H9 (cell line): Measurements from ENCODE around the gene KCNK13. TPM values are rescaled to one million over a fixed set of nuclear protein-coding genes. Genes with fewer than 3 reads are reported as not detected.

Experiments used
- DNase-seq: peaks from one replicate; pipeline ENCODE4 v3.0.0-alpha.2; 2017
- H2AFZ ChIP-seq: one replicate; pipeline ENCODE4 v1.6.1; 2013; ENCODE audit warnings: mild to moderate bottlenecking, low read length, control low read depth, moderate library complexity
- H2AK5ac ChIP-seq: 2 replicates; pipeline ENCODE4 v1.6.1; 2013; ENCODE audit warnings: low read length, control low read depth, mixed read lengths; ENCODE audit not compliant: insufficient read length
- H2BK120ac ChIP-seq: one replicate; pipeline ENCODE4 v1.6.1; 2013; ENCODE audit warnings: low read depth, mild to moderate bottlenecking, low read length, control low read depth, inconsistent platforms; ENCODE audit not compliant: poor library complexity, severe bottlenecking
- H2BK12ac ChIP-seq: 2 replicates; pipeline ENCODE4 v1.6.1; 2013; ENCODE audit warnings: low read length, control low read depth, mixed read lengths, low read depth; ENCODE audit not compliant: insufficient read length
- H2BK15ac ChIP-seq: 2 replicates; pipeline ENCODE4 v1.6.1; 2013; ENCODE audit warnings: low read depth, low read length, control low read depth
- H2BK20ac ChIP-seq: one replicate; pipeline ENCODE4 v1.6.1; 2013; ENCODE audit warnings: low read depth, mild to moderate bottlenecking, low read length, control low read depth, inconsistent platforms; ENCODE audit not compliant: poor library complexity, severe bottlenecking
- H2BK5ac ChIP-seq: 2 replicates; pipeline ENCODE4 v1.6.1; 2013; ENCODE audit warnings: low read length, control low read depth, mixed read lengths; ENCODE audit not compliant: insufficient read length
- H3K14ac ChIP-seq: 2 replicates; pipeline ENCODE4 v1.6.1; 2013; ENCODE audit warnings: low read length, control low read depth; ENCODE audit not compliant: insufficient read depth
- H3K18ac ChIP-seq: 2 replicates; pipeline ENCODE4 v1.6.1; 2013; ENCODE audit warnings: low read depth, mild to moderate bottlenecking, mixed read lengths, low read length, control low read depth; ENCODE audit not compliant: insufficient read length
- H3K23ac ChIP-seq: 2 replicates; pipeline ENCODE4 v1.6.1; 2013; ENCODE audit warnings: low read length, control low read depth, mixed read lengths, low read depth; ENCODE audit not compliant: insufficient read length
- H3K23me2 ChIP-seq: 2 replicates; pipeline ENCODE4 v1.6.1; 2013; ENCODE audit warnings: low read depth, mild to moderate bottlenecking, mixed read lengths, low read length, control low read depth; ENCODE audit not compliant: insufficient read length, poor library complexity, severe bottlenecking
- H3K27ac ChIP-seq: 2 replicates; pipeline ENCODE4 v1.5.1; 2013; ENCODE audit warnings: low read length, control low read depth, mixed read lengths, low read depth; ENCODE audit not compliant: insufficient read length
- H3K27me3 ChIP-seq: 2 replicates; pipeline ENCODE4 v1.6.1; 2013; ENCODE audit warnings: low read length, control low read depth, inconsistent platforms; ENCODE audit not compliant: insufficient read depth
- H3K4ac ChIP-seq: 2 replicates; pipeline ENCODE4 v1.6.1; 2013; ENCODE audit warnings: low read depth, mild to moderate bottlenecking, control low read depth, inconsistent platforms, low read length, moderate library complexity
- H3K4me1 ChIP-seq: 2 replicates; pipeline ENCODE4 v1.6.1; 2013; ENCODE audit warnings: low read length, control low read depth, inconsistent platforms; ENCODE audit not compliant: insufficient read depth
- H3K4me2 ChIP-seq: 2 replicates; pipeline ENCODE4 v1.6.1; 2013; ENCODE audit warnings: low read length, control low read depth, mixed read lengths; ENCODE audit not compliant: insufficient read length, insufficient read depth
- H3K56ac ChIP-seq: 2 replicates; pipeline ENCODE4 v1.6.1; 2013; ENCODE audit warnings: low read depth, mild to moderate bottlenecking, mixed read lengths, low read length, control low read depth; ENCODE audit not compliant: insufficient read length
- H3K79me1 ChIP-seq: 2 replicates; pipeline ENCODE4 v1.6.1; 2013; ENCODE audit warnings: low read depth, mild to moderate bottlenecking, moderate library complexity, low read length, control low read depth, inconsistent platforms; ENCODE audit not compliant: insufficient read depth, poor library complexity, severe bottlenecking
- H3K79me2 ChIP-seq: 2 replicates; pipeline ENCODE4 v1.6.1; 2013; ENCODE audit warnings: low read length, control low read depth, inconsistent platforms; ENCODE audit not compliant: insufficient read depth
- H3K9ac ChIP-seq: 2 replicates; pipeline ENCODE4 v1.6.1; 2013; ENCODE audit warnings: low read length, control low read depth, mixed read lengths; ENCODE audit not compliant: insufficient read length; ENCODE audit errors: extremely low read depth
- H3K9me3 ChIP-seq: one replicate; pipeline ENCODE4 v1.6.1; 2013; ENCODE audit warnings: low read depth, low read length, inconsistent platforms; ENCODE audit not compliant: control insufficient read depth
- H3T11ph ChIP-seq: one replicate; pipeline ENCODE4 v1.6.1; 2013; ENCODE audit warnings: mild to moderate bottlenecking, low read length, control low read depth, inconsistent platforms
- H4K20me1 ChIP-seq: one replicate; pipeline ENCODE4 v1.6.1; 2013; ENCODE audit not compliant: control insufficient read depth, insufficient read length, insufficient read depth
- H4K5ac ChIP-seq: 2 replicates; pipeline ENCODE4 v1.6.1; 2013; ENCODE audit warnings: low read depth, mild to moderate bottlenecking, mixed read lengths, low read length, control low read depth; ENCODE audit not compliant: insufficient read length
- H4K8ac ChIP-seq: replicated peaks from 2 replicates; pipeline ENCODE4 v1.6.1; 2013; ENCODE audit warnings: low read length, control low read depth, mixed read lengths, low read depth; ENCODE audit not compliant: insufficient read length
- H4K91ac ChIP-seq: 2 replicates; pipeline ENCODE4 v1.6.1; 2013; ENCODE audit warnings: low read depth, mild to moderate bottlenecking, moderate library complexity, mixed read lengths, low read length, control low read depth; ENCODE audit not compliant: insufficient read length
- H3K27ac Mint-ChIP-seq, 3 experiments: 2 replicates in 2 of 3; 3 replicates in 1 of 3; pipeline ENCODE4 v1.8.0; 2020 to 2021; ENCODE audit warnings: mixed read lengths in 3 of 3, mild to moderate bottlenecking in 1 of 3, moderate library complexity in 1 of 3
- H3K27me3 Mint-ChIP-seq: 2 replicates; pipeline ENCODE4 v1.8.0; 2021; ENCODE audit warnings: low read depth, mild to moderate bottlenecking, moderate library complexity, mixed read lengths
- H3K36me3 Mint-ChIP-seq, 3 experiments: 2 replicates in 2 of 3; 3 replicates in 1 of 3; pipeline ENCODE4 v1.8.0; 2020 to 2021; ENCODE audit warnings: low read depth in 3 of 3, mixed read lengths in 3 of 3; ENCODE audit not compliant: insufficient read depth in 1 of 3
- H3K4me1 Mint-ChIP-seq, 2 experiments: 2 replicates each; pipeline ENCODE4 v1.8.0; 2020; ENCODE audit warnings: mixed read lengths in 2 of 2
- H3K4me3 Mint-ChIP-seq, 2 experiments: 2 replicates in 1 of 2; 3 replicates in 1 of 2; pipeline ENCODE4 v1.8.0; 2020 to 2021; ENCODE audit warnings: mild to moderate bottlenecking in 2 of 2, mixed read lengths in 2 of 2, moderate library complexity in 1 of 2
- H3K9me3 Mint-ChIP-seq, 2 experiments: 2 replicates in 1 of 2; 3 replicates in 1 of 2; pipeline ENCODE4 v1.8.0; 2020; ENCODE audit warnings: mild to moderate bottlenecking in 2 of 2, mixed read lengths in 2 of 2, moderate library complexity in 1 of 2
- WGBS: extraction: QIAGEN DNeasy Blood & Tissue Kit; methylation state at CpG from one replicate; pipeline ENCODE4 v1.1.7; 2013; ENCODE audit warnings: missing lambda C conversion rate, low lambda C conversion rate, mixed read lengths; ENCODE audit not compliant: insufficient read length; ENCODE audit errors: extremely low coverage; 5-methylcytosine and 5-hydroxymethylcytosine counted together
- total RNA-seq: library from RNA; stranded (reverse); gene quantifications from 2 replicates; pipeline ENCODE4 v1.2.1, GENCODE V29; 2021
- TF ChIP-seq, protein P1 (sequence below): fragments of 200-600 bp; sonication (generic); conservative IDR thresholded peaks from 3 replicates; pipeline ENCODE4 v1.8.0; 2021; ENCODE audit warnings: antibody characterized with exemption, mild to moderate bottlenecking

Gene KCNK13
- total RNA-seq, 1 experiment from 2014 or later, result 0.39 TPM

DNA sequence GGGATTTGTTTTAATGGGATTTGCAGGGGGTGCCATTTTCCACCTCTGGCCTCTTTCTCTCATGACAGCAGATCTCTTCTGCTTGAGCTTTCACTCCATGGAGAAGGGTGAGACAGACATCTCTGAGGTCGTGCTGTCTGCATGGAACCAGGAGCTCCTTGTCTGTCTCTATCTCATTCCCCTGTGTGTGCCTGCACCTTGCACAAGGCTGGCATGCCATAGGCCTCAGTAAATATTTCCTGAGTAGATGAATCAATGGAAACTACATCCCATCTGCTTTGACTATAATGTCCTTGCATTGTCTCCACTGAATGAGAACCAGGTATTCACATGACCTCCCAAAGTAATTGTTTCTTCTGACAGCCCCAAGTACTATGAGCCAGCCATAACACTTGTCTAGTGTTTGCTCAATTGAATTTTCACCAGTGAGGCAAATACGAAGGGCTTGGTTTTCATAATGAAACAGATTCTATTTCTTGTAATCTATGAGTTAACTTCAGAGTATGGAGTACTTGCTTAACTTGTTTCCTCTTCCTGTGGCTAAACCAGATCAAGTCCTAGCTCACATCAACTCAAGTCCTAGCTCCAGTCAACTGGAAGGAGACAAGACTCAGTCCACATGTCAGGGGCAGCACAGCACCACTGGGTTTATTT is 32.3 kb downstream of the KCNK13 start:
- Histone ChIP-seq H2BK15ac (no peak overlapping the region), H3K4me2 (no peak overlapping the region), H2AK5ac (no peak overlapping the region), H3K27ac (no peak overlapping the region), H3K56ac (no peak overlapping the region), H2BK20ac (no peak overlapping the region), H3K9me3 (no peaks in the 10 kb centered on the region), H3K4me1 (no peaks in the 10 kb centered on the region; the same call in 1 of the 2 replicates), H3K18ac (no peak overlapping the region), H3K4ac (no peak overlapping the region), H3K14ac (no peak overlapping the region), H4K8ac (no peak overlapping the region), H3K23me2 (no peaks in the 10 kb centered on the region), H3K27me3 (no peaks in the 10 kb centered on the region), H2BK5ac (no peak overlapping the region), H2AFZ (no peak overlapping the region), H3K79me2 (no peaks in the 10 kb centered on the region), H3K23ac (no peak overlapping the region), H3T11ph (no peak overlapping the region), H4K91ac (no peak overlapping the region), H4K5ac (no peak overlapping the region), H2BK120ac (no peak overlapping the region), H3K79me1 (no peaks in the 10 kb centered on the region), H4K20me1 (no peaks in the 10 kb centered on the region), H3K9ac (no peak overlapping the region), H2BK12ac (no peak overlapping the region)
- Mint-ChIP-seq H3K9me3 (peaks cover 4 to 8% of the 10 kb centered on the region in 2 experiments), H3K4me1 (peaks cover 13 to 20% of the 10 kb centered on the region in 2 experiments), H3K27me3 (peaks cover 9% of the 10 kb centered on the region), H3K36me3 (peaks cover 0 to 8% (median 2%) of the 10 kb centered on the region in 3 experiments; a peak in 5 of 7 replicates), H3K27ac (no peak overlapping the region), H3K4me3 (no peak overlapping the region)
- no CpG with 5 or more reads among the region's 2 CpGs for WGBS
- DNase-seq, result no peak
- TF ChIP-seq, protein P1, sequence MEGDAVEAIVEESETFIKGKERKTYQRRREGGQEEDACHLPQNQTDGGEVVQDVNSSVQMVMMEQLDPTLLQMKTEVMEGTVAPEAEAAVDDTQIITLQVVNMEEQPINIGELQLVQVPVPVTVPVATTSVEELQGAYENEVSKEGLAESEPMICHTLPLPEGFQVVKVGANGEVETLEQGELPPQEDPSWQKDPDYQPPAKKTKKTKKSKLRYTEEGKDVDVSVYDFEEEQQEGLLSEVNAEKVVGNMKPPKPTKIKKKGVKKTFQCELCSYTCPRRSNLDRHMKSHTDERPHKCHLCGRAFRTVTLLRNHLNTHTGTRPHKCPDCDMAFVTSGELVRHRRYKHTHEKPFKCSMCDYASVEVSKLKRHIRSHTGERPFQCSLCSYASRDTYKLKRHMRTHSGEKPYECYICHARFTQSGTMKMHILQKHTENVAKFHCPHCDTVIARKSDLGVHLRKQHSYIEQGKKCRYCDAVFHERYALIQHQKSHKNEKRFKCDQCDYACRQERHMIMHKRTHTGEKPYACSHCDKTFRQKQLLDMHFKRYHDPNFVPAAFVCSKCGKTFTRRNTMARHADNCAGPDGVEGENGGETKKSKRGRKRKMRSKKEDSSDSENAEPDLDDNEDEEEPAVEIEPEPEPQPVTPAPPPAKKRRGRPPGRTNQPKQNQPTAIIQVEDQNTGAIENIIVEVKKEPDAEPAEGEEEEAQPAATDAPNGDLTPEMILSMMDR, result no peak
